Activated CD4-positive, CD25-positive, alpha-beta regulatory T cell treated with anti-CD3 and anti-CD28 coated beads, Interleukin-2, amount 50 U/mL, for 24 hours (primary cell): ENCODE data around the gene DRD1.
"Not testable (repeated sequence)": the region's sequence is repeated elsewhere in the genome, so short reads cannot be mapped to it uniquely, and the experiment has no call there.

Source experiments
- ATAC-seq, 2 donors: fragments of 150-1000 bp; cut with Tn5 transposase; one replicate each; pipeline ENCODE4 v1.10.0; 2021; ENCODE audit warnings: mild to moderate bottlenecking in 1 of 2, moderate library complexity in 1 of 2

Gene DRD1

DNA sequence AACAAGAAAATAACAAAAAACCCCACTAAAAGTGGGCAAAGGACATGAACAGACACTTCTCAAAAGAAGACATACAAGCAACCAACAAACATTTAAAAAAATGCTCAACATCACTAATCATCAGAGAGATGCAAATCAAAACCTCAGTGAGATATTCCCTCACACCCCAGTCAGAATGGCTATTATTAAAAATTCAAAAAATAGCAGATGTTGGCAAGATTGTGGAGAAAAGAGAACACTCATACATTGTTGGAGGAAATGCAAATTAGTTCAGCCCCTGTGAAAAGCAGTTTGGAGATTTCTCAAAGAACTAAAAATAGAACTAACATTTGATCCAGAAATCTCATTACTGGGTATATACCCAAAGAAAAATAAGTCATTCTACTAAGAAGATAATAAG lies 19.4 kb downstream of the DRD1 start:
- ATAC-seq: not testable (repeated sequence)

DNA sequence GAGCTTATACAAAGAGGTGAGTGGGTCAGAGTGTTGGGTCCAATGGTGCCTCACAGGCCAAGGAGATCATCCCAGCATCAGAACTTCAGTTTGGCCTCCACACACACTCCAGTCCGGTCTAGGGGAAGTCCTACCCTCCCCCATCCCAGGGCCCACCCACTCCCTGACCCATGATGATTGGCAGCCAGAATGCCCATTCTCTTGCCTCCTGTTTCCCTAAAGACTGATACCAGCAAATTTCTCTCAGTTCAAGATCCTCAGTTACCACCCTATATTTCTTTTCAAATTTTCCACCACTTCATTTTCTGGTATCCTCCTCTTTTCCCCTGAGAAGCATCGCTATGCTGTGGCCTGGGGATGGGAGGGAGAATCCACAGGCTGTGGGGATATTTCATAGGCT lies 21.9 kb downstream of the DRD1 start:
- ATAC-seq: no peak

- no peak for ATAC-seq
These were observed 23.6 kb downstream of the DRD1 start for GRCh38 chr5:175420383-175420782.

DNA sequence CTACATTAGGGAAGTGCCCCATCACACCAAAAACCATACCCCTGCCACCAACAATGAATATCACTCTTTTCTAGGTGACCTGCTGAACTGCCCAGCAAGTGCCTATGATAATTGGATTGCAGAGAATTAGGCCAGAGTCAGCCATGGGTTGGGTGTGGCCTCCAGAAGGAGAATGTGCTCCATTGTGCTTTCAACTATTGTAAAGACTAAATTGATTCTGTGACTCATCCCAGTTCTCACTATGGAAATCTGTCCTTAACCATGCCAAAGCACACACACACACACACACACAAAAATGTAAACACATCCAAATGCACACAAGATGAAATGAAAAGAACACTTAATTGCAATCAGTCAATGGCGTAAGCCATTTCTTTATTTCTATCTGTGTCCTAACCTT lies 25.7 kb downstream of the DRD1 start:
- no peak for ATAC-seq

- no peak for ATAC-seq
These were observed 26.6 kb downstream of the DRD1 start for GRCh38 chr5:175417384-175417783.

DNA sequence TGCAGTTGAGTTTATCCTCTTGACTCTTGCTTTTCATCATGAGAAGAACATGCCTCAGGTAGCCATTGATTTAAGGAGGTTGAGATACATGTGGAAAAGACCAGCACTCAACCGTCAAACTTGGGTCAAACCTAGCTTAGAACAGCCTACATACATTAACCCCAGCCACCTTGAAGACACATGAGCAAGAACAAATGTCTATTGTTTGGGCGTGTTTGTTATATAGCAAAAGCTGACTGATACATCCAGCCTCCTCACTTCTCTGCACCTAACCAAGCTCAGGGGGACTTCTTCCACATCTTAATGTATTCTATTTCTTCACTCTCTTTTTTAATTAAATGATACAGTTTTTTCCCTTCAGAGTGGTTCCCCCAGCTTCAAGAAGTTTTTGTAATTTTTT lies 28.7 kb downstream of the DRD1 start:
- ATAC-seq: no peak

DNA sequence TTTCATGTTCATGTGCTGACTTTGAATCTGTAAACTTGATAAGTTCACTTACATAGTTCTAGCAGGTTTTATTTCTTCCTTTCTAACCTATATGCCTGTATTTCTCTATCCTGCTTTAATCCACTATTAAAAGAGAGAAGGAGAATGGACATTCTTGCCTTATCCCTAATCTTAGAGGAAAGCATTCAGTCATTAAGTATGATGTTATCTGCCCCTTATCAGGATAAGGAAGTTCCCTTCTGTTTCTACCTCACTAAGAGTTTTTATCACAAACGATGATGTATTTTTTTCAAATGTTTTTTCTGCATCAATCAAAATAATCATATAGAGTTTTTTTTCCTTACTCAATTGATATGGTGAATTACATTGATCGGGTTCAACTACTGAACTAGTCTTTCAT lies 33.1 kb downstream of the DRD1 start:
- ATAC-seq: no peak

DNA sequence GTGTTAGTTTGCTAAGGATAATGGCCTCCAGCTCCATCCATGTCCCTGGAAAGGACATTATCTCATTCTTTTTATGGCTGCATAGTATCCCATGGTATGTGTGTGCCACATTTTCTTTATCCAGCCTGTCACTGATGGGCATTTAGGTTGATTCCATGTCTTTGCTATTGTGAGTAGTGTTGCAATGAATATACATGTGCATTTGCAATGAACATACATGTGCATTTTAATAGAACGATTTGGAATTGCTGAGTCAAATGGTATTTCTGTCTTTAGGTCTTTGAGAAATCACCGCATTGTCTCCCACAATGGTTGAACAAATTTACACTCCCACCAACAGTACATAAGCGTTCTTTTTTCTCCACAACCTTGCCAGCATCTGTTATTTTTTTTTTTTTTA lies 37.7 kb downstream of the DRD1 start:
- no peak for ATAC-seq

GRCh38 chr5:175397590-175398297 lies 46.2 kb downstream of the DRD1 start:
- not testable (repeated sequence) for ATAC-seq

DNA sequence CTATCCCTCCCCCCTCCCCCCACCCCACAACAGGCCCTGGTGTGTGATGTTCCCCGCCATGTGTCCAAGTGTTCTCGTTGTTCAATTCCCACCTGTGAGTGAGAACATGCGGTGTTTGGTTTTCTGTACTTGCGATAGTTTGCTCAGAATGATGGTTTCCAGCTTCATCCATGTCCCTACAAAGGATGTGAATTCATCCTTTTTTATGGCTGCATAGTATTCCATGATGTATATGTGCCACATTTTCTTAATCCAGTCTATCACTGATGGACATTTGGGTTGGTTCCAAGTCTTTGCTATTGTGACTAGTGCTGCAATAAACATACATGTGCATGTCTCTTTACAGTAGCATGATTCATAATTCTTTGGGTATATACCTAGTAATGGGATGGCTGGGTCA lies 48.6 kb downstream of the DRD1 start:
- not testable (repeated sequence) for ATAC-seq

DNA sequence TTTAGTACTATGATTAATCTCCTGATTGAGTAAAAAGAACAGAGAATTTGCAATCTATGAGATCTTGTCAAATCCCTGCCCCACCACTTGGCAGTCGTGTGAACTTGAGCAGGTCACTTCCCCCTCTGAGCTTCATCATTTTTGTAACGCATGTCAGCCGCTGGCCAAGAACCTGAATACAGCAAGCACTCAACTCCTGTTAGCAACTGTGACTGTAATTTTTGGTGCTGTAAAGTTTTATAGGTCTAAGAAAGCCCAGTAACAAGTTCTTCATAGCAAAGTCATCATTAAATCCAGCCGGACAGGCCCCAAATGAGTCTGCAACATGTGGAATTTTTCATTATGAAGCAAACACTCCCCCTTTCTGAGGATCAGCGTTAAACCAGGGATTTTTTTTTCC lies 49.4 kb downstream of the DRD1 start:
- ATAC-seq: no peak

DNA sequence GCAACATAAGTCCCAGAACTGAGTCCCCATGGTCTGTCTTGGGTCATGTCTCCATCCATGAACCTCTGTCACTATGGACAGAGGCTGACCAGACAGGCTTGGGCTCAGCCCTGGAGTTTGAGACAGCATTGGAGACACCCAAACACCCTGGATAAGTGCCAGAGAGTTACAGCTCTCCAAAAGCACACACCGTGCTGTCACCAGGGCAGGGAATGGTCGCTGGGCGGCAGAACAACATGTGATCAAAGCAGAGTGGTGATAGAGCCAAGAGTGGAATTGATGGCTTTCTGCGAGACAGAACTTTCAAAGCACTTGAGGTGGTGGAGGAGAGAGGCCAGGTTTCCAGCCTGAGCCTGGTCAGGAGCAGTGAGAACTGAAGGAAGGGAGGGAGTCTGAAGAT lies 50.1 kb downstream of the DRD1 start:
- ATAC-seq: no peak

DNA sequence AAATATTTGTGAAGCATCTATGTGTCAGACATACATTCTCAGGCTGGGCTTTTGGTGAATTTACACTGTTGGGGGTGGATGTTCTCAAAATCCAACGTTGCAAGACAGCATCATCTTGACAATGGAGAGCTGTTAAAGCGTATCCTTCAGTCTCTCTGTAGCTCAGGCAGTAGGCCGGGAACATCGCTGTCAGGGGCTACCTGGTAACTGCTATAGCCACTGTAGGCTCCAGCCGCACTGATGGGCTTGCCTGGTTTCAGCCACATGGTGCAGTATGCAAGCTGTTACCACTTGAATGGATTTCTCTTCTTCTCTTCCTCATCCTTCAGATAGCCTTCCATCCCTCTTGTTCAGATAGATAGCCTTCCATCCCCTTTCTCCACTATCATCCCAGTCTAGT lies 51.7 kb downstream of the DRD1 start:
- no peak for ATAC-seq

- ATAC-seq: no peak
These were observed 53.5 kb downstream of the DRD1 start for GRCh38 chr5:175390352-175391083.
